SU-DHL-6 (cell line): ENCODE results near the gene UGT2A1.

Experiments used
- H2AFZ ChIP-seq: fragments of 200-600 bp; sonication (generic); 2 replicates; pipeline ENCODE4 v1.6.1; 2014; ENCODE audit warnings: low read depth, mild to moderate bottlenecking, moderate library complexity, mixed read lengths, antibody characterized with exemption, low read length; ENCODE audit not compliant: severe bottlenecking
- H3F3A ChIP-seq: fragments of 200-600 bp; shearing (Covaris generic); 2 replicates; pipeline ENCODE4 v1.6.0; 2016; ENCODE audit warnings: antibody characterized with exemption, mild to moderate bottlenecking; ENCODE audit not compliant: insufficient read depth
- H3K27ac ChIP-seq: fragments of 200-600 bp; sonication (generic); 2 replicates; pipeline ENCODE4 v1.5.1; 2016; ENCODE audit warnings: low read depth, mild to moderate bottlenecking, low read length, moderate library complexity, mixed read lengths
- H3K27me3 ChIP-seq: fragments of 200-600 bp; sonication (generic), shearing (Covaris generic); 2 replicates; pipeline ENCODE4 v1.6.0; 2014; ENCODE audit warnings: mild to moderate bottlenecking, low read length
- H3K36me3 ChIP-seq: fragments of 200-600 bp; sonication (generic); 2 replicates; pipeline ENCODE4 v1.6.1; 2014; ENCODE audit warnings: mild to moderate bottlenecking, low read length, mixed read lengths
- H3K4me2 ChIP-seq: fragments of 300-600, 200-600 bp; shearing (Covaris generic), sonication (generic); 2 replicates; pipeline ENCODE4 v1.6.0; 2014; ENCODE audit warnings: low read length, low read depth, mild to moderate bottlenecking; ENCODE audit not compliant: poor library complexity, severe bottlenecking
- H3K4me3 ChIP-seq: fragments of 200-600 bp; sonication (generic); 2 replicates; pipeline ENCODE4 v1.5.1; 2014; ENCODE audit warnings: antibody characterized with exemption, low read length, mild to moderate bottlenecking, mixed read lengths; ENCODE audit not compliant: insufficient read depth, poor library complexity, severe bottlenecking
- H3K79me2 ChIP-seq: fragments of 200-600 bp; sonication (generic); 2 replicates; pipeline ENCODE4 v1.6.1; 2014; ENCODE audit warnings: mild to moderate bottlenecking, low read length, moderate library complexity; ENCODE audit not compliant: insufficient read depth
- H3K9ac ChIP-seq: fragments of 200-600 bp; sonication (generic); 2 replicates; pipeline ENCODE4 v1.7.0; 2014; ENCODE audit warnings: mild to moderate bottlenecking, low read length
- H3K9me2 ChIP-seq: fragments of 200-600 bp; sonication (generic); replicated peaks from 2 replicates; pipeline ENCODE4 v1.6.1; 2014; ENCODE audit warnings: low read length; ENCODE audit not compliant: insufficient read depth
- H3K9me3 ChIP-seq: fragments of 200-600 bp; sonication (generic); 2 replicates; pipeline ENCODE4 v1.6.1; 2014; ENCODE audit warnings: low read length, mixed read lengths; ENCODE audit not compliant: insufficient read depth
- H4K20me1 ChIP-seq: fragments of 200-600 bp; sonication (generic); 2 replicates; pipeline ENCODE4 v1.6.1; 2014; ENCODE audit warnings: low read depth, mild to moderate bottlenecking, antibody characterized with exemption, low read length, moderate library complexity, mixed read lengths
- CTCF ChIP-seq: fragments of 200-600 bp; sonication (generic); IDR thresholded peaks from one replicate; pipeline ENCODE4 v1.5.1; 2017; ENCODE audit warnings: antibody characterized with exemption, mild to moderate bottlenecking, low read length, moderate library complexity; ENCODE audit not compliant: insufficient read depth, poor library complexity, severe bottlenecking
- EZH2phosphoT487 ChIP-seq: fragments of 200-600 bp; sonication (generic), shearing (Covaris generic); conservative IDR thresholded peaks from 2 replicates; pipeline ENCODE4 v1.6.1; 2018; ENCODE audit warnings: mild to moderate bottlenecking, antibody characterized with exemption, low read length, moderate library complexity, mixed read lengths

Gene UGT2A1

GRCh38 chr4:69549651-69550050 lies 103.4 kb downstream of the UGT2A1 start:
- no peak for TF ChIP-seq EZH2phosphoT487
- TF ChIP-seq CTCF = no peak
- H3K9me2 ChIP-seq = no peaks in the 10 kb centered on the region
- no peak overlapping the region for H3K27ac ChIP-seq
- H3K27me3 ChIP-seq = no peaks in the 10 kb centered on the region
- no peaks in the 10 kb centered on the region for H3K9me3 ChIP-seq
- H2AFZ ChIP-seq = no peak overlapping the region
- H4K20me1 ChIP-seq = no peaks in the 10 kb centered on the region
- no peaks in the 10 kb centered on the region for H3F3A ChIP-seq
- no peaks in the 10 kb centered on the region for H3K36me3 ChIP-seq
- H3K4me3 ChIP-seq = no peak overlapping the region
- H3K9ac ChIP-seq = no peak overlapping the region
- H3K4me2 ChIP-seq = no peak overlapping the region
- H3K79me2 ChIP-seq = no peaks in the 10 kb centered on the region

- H3K36me3 ChIP-seq = no peaks in the 10 kb centered on the region
- no peaks in the 10 kb centered on the region for H3F3A ChIP-seq
- H3K9me2 ChIP-seq = no peaks in the 10 kb centered on the region
- no peak overlapping the region for H3K9ac ChIP-seq
- H3K27me3 ChIP-seq = no peaks in the 10 kb centered on the region
- no peak overlapping the region for H3K27ac ChIP-seq
- no peaks in the 10 kb centered on the region for H4K20me1 ChIP-seq
- H3K9me3 ChIP-seq = no peaks in the 10 kb centered on the region
- no peak overlapping the region for H2AFZ ChIP-seq
- H3K79me2 ChIP-seq = no peaks in the 10 kb centered on the region
- H3K4me3 ChIP-seq = no peak overlapping the region
- TF ChIP-seq EZH2phosphoT487 = no peak
- no peak for TF ChIP-seq CTCF
- H3K4me2 ChIP-seq = no peak overlapping the region
Observed at GRCh38 chr4:69546134-69546765, 106.8 kb downstream of the UGT2A1 start.
